NCI-H2227 (cell line): ENCODE data around the gene CACNA1C.

Experiments used
- DNase-seq: peaks from one replicate; lab custom pipeline; 2025; ENCODE audit not compliant: unreplicated experiment; lab: John Stamatoyannopoulos, UW

The CACNA1C gene

DNA sequence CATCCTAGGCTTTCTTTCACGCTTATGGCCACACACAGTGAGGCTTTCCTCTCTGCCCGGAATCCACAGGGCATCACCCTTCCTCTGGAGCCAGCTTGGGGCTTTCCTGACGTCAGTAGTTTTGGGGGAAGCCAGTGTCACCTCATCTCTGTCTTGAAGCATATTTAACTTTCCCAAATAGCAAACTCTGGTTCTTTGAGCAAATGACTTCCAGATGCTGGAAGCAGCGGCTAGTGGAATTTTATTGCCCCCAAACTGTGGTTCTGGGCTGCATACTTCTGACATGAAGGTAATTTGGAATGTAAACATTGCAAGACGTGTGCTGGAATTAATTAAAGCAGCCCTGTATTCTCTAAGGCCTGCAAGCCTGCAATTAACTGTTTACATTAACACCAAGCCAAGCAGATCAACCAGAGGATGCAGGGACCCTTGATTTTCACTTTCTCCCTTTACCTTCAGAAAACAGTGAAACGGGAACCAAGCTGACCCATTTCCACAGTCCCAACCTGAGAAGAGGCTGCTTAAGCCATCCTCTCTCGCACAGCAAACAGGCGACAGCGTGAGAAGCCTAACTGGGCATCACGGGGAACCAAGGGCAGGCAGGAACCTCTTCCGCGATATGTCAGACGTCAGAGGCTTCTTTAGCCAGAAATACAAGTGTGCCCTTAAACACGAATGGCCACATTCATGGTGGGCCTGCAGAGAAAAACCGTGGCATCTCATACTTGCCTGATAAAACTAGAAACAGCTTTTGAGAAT lies 258.4 kb downstream of the CACNA1C start:
- no peak for DNase-seq

GRCh38 chr12:2312175-2312574 lies 259.4 kb downstream of the CACNA1C start:
- no peak for DNase-seq

- DNase-seq = no peak
These were observed 260.0 kb downstream of the CACNA1C start for GRCh38 chr12:2312770-2313169.

DNA sequence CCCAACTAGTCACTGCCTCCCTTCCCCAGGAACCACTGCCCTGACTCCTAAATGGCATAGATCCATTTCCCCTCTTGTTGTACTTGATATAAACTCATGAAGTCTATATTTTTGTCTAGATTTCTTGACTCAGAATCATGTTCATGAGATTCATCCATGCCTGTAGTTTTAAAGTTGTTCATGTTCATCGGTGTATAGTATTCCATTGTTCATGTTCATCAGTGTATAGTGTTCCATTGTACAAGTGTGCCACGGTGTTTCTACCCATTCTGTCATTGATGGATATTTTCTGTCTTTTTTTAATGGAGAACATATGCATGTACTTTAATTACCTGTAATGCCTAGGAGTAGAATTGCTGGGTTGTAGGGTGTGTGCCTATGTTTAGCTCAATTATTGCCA lies 261.7 kb downstream of the CACNA1C start:
- DNase-seq = no peak

DNA sequence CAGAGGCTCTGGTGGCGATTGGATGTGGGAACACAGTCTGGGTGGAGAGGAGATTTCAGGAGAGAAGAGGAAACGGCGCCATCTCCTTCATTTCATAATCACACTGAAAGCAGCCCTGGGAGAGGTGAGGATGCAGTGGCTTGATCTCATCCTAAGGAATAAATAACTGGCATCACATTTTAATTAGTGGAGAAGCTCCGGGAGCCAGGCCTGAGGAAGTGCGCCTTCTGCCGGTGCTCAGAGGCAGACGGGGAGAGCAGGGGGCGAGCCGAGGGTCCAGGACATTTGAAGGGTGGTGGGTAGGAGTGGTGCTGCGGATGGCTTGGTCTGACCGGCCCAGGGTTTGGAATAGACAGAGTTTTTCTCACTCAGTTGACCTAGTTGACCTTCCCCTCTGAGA lies 265.0 kb downstream of the CACNA1C start:
- DNase-seq = peak; percentile 40

DNA sequence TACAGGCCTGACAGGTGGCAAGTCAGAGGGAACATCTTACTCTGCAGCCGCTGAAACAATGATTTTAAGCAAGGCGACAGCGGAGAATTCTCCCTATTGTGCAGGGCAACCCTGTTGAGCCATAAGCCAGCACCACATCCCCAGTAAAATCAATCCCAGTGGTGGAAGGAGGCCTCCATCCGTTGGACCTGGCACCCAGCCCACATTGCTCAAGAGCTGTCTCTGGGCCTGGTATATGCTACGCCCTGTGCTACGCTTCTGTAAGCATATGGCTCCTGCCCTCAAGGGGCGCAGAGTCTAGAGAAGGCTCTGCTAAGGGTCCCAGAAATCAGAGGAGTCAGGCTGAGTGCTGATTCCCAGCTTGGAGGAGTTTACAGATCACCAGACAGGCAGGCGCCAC lies 265.5 kb downstream of the CACNA1C start:
- peak; percentile 62 for DNase-seq

- no peak for DNase-seq
These were observed 266.3 kb downstream of the CACNA1C start for GRCh38 chr12:2319136-2319535.

GRCh38 chr12:2319737-2320506 lies 267.1 kb downstream of the CACNA1C start:
- no peak for DNase-seq

DNA sequence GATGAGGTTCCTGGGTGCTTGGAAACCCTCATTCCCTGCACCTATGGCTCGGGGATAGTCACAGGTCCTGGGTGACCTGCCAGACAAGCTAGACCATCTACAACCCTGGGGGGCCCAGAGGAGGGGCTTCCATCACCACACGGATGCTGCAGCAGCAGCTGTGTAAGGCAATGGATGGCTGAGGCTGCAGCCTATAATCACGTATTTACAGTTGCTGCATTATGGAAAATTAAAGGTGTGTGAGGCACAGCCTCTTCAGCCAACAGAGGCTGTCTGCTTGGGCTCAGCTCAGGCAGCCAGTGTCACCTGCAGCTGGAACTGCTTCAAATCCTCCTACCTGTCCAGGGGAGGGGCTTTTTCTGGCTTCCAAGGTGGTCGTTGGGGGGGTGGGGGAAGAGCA lies 268.1 kb downstream of the CACNA1C start:
- peak; percentile 47 for DNase-seq

DNA sequence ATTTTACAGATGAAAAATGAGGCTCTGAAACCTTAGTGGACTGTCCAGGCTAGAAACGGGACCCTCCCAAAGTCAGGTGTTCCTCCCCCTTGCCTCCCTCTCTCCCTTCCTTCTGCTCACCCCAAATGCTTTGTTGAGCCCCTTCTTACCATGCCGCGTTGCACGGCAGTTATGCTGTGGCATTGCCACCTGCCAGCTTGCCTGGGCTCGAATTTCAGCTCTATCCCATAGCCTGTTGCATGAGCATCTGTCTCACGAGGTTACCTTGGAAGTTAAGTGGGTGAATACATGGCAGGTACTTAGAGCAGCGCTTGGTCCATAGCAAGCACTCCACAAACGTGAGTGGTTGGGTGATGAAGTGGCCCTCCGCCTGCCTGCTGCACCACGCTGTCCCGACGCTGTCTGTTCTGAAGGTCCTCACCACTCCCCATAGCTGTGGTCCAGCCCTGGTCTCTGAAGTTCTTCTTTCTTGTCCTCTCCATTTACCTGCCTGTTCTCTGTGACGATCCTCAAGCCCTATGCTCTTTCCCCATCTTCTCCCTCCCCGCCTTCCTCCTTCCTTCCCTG lies 269.9 kb downstream of the CACNA1C start:
- no peak for DNase-seq

DNA sequence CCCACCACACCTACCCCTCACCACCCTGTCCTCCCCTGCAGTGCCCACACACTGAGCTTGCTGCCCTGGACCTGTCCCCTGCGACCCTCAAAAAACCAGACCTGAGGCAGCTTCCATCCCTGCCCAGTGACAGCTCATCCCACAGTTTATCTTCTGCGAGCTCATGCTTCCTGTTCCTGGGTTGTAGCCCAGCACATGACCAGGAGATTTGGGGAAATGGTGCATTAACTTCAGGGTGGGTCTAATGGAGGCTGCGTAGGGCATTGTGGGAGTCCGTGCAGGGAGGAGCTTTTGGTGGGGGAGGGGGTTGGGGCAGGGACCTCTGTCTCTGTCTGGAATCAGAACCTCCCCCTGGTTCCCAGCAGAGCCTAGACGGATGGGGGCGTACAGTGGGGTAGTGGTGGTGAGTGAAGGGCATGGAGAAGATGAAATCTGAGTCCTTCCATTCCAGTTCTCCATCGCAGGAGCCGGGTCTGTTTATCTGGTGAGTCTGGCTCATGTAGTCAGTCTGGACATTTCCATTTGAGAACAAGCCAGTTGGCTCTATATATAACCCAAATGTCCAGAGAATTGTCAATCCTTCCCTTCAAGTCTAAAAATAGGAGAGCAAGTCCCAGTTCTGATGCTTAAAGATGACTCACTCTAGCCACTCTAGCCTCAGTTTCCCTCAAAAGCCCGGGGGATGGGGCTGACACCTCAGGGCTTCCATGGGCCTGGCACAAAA lies 270.9 kb downstream of the CACNA1C start:
- no peak for DNase-seq

DNA sequence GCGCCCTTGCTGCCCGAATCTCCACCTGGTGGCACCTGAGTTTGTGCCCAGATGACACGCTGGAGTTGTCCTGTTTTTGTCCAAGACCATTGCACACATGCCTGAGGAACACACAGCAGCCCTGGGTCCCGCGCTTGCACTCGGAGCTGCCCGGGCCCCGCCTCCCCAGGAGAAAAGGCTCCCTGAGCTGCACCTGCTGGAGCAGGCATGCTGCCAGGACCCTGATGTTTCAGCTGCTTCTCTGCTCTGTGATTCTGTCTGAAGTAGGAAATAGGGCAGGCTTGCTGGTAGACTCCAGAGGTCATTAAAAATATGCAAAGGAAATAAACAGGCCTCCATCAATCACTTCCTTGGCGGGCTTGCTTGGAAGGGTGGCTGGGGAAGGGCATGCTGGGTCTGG lies 271.6 kb downstream of the CACNA1C start:
- peak; percentile 38 for DNase-seq

DNA sequence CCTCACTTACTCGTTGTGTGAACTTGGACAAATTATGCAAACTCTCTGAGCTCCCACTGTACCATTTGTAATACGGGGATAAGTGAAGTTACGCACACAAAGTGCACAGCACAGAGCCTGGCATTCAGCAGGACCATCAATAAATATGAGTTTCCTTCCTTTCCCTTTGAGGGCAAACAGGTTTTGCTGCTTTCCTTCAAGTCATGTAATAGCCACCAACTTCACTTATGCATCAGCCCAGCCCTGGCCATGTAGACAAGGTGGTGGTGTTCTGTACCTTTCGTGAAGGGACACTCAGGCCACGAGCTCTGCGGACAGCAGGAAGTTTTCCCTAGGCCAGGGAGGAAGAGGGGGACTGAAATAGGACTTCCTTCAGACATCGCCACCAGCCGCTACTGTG lies 272.7 kb downstream of the CACNA1C start:
- DNase-seq = no peak

DNA sequence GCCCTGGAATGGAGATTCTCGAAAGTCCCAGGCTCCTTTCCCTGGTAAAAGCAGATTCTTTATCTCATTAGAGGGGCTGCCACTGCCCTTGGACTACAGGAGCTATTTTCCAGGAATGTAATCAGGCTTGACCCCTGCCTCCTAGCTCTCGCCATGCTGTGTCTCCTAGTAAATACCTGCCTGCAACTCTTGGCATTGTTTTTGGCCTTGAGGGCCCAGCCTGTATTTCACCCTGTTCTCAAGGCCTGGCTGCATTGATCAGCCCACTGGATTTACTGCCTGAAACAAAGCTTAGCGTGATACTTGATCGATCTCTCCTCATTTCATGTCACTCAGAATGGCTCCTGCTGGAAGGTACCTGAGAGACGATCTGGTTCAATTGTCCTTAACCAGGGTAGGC lies 273.7 kb downstream of the CACNA1C start:
- no peak for DNase-seq

- DNase-seq = no peak
These were observed 275.9 kb downstream of the CACNA1C start for GRCh38 chr12:2328661-2329060.

GRCh38 chr12:2329661-2330210 lies 276.9 kb downstream of the CACNA1C start:
- no peak for DNase-seq

DNA sequence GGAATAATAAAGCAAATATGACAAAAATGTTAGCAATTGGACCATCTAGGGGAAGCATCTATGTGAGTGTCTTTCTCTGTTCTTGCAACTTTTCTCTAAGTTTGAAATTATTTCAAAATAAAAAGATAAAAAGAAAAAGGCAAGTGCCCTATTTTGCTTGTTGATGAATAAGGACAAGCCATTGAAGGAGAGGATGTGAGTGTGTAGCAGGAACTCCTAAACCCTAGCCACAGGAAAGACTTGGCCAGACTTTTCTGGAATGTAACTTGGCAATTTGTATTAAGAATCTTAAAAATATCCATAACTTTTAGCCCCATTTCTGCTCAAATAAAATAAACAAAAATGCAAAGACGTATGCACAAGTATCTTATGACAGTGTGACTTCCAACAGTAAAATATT lies 279.4 kb downstream of the CACNA1C start:
- DNase-seq = no peak

DNA sequence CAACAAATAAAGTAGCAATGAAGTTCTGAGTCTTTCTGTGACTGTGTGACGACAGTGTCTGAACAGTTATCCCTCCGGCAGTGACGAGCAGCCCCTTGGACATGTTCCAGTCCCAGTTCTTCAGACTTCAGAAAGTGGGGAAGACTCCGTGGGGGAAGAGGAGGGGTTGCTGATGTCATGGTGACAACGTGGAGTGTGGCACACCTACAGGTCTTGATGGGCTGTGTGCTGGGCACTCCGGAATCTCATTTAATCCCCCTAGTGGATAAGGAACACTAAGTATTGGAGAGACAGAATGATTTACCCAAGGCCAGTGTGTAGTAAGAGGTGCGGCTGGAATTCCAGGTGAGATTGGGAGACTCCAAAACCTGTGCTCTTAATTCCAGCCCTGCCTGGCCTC lies 280.2 kb downstream of the CACNA1C start:
- no peak for DNase-seq

DNA sequence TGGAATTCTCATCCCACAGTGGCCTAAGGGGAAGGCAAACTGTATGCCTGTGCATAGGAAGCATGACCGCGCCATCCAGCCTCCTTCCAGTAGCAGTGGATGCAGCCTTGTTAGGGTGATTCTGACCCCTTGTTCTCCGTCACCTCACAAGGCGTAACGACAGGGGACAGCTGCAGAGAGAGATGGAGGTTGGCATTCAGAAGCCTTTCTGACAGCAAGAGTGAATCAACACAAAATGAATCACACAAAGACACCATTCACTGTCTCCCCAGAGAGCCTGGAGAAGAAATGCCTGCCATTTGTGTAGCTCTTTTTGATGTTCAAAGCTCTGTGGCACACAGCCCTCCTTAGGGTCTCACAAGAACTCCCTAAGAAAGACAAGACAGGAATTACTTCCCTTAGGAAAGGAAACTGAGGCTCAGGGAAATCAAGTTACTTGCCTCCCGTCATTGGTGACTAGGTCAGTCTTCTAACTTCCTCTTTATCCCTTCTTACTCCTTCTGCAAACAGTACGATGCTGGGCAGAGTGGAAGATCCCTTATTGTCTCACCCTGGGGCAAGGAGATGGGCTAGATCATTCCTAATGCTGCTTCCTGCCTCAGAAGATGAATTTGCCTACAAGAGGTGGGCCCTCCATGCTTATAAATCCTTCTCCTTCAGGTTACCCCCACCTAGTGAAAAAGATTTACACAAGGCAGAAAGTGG lies 280.9 kb downstream of the CACNA1C start:
- no peak for DNase-seq

GRCh38 chr12:2334271-2334670 lies 281.5 kb downstream of the CACNA1C start:
- no peak for DNase-seq

GRCh38 chr12:2334689-2335088 lies 281.9 kb downstream of the CACNA1C start:
- no peak for DNase-seq
